Adipose tissue (tissue), 3 donors: ENCODE results near the gene PPAN. TPM values are rescaled to one million over a fixed set of nuclear protein-coding genes. Genes with fewer than 3 reads are reported as not detected.

Source experiments
- H3K27ac ChIP-seq: one replicate; pipeline ENCODE4 v1.5.1; 2013; ENCODE audit warnings: low read depth, low read length
- WGBS, 3 donors: extraction: QIAGEN DNeasy Blood & Tissue Kit; methylation state at CpG; one replicate each; pipeline ENCODE4 v1.1.7; 2013; 5-methylcytosine and 5-hydroxymethylcytosine counted together
- polyA plus RNA-seq, 3 donors: library from polyadenylated mRNA; stranded (reverse); fragments of 200-250 nt; gene quantifications; one replicate each; pipeline ENCODE4 v1.2.3, GENCODE V29; 2013
- donor health status: healthy with polysubstance abuse.
- donor health status: Bipolar disorder and iron deficiency.
- donor health status: healthy.

PPAN gene
- polyA plus RNA-seq, 3 donors: 21.7 to 59.1 (median 37.2) TPM

GRCh38 chr19:10091370-10091687, 14.8 kb upstream of the PPAN start:
- H3K27ac ChIP-seq: no peak overlapping the region
- 93 to 97% (median 97%) methylated on average over 14 to 17 of the region's 17 CpGs for WGBS, 3 donors

GRCh38 chr19:10091895-10092641, 14.1 kb upstream of the PPAN start:
- H3K27ac ChIP-seq: no peak overlapping the region
- WGBS, 3 donors: 70 to 86% (median 83%) methylated on average over 13 of the region's 13 CpGs

- WGBS, 3 donors: 93 to 97% (median 96%) methylated on average over 9 of the region's 9 CpGs
Observed at GRCh38 chr19:10092648-10093294, 13.4 kb upstream of the PPAN start.

GRCh38 chr19:10093295-10094186, 12.6 kb upstream of the PPAN start:
- no peak overlapping the region for H3K27ac ChIP-seq
- WGBS, 3 donors: 90 to 92% (median 91%) methylated on average over 22 of the region's 22 CpGs

More at GRCh38 chr19:10092648-10093294, 13.4 kb upstream of the PPAN start:
- H3K27ac ChIP-seq: no peak overlapping the region

- no peak overlapping the region for H3K27ac ChIP-seq
- 42 to 47% (median 46%) methylated on average over 7 of the region's 7 CpGs for WGBS, 3 donors
Observed at GRCh38 chr19:10095622-10095947, 10.6 kb upstream of the PPAN start.

- WGBS, 3 donors: 2 to 4% (median 2%) methylated on average over 79 to 97 of the region's 97 CpGs
- no peak overlapping the region for H3K27ac ChIP-seq
Observed at GRCh38 chr19:10095948-10096614, 10.1 kb upstream of the PPAN start.

DNA sequence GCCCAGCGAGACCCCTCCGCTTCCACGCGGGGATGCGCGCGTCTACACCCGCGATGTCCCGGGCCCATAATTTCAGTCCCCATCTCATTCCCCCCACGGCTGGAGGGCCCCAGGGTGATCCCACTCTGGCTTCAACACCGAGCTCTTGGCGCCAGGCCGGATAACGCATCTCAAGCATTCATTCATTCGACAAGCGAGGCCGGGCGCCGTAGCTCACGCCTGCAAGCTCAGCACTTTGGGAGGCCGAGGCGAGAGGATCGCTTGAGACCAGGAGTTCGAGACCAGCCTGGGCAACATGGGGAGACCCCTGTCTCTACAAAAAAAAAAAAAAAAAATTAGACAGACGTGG, 9.6 kb upstream of the PPAN start:
- WGBS, 3 donors: 24 to 52% (median 27%) methylated on average over 16 to 26 of the region's 26 CpGs
- H3K27ac ChIP-seq: no peak overlapping the region

DNA sequence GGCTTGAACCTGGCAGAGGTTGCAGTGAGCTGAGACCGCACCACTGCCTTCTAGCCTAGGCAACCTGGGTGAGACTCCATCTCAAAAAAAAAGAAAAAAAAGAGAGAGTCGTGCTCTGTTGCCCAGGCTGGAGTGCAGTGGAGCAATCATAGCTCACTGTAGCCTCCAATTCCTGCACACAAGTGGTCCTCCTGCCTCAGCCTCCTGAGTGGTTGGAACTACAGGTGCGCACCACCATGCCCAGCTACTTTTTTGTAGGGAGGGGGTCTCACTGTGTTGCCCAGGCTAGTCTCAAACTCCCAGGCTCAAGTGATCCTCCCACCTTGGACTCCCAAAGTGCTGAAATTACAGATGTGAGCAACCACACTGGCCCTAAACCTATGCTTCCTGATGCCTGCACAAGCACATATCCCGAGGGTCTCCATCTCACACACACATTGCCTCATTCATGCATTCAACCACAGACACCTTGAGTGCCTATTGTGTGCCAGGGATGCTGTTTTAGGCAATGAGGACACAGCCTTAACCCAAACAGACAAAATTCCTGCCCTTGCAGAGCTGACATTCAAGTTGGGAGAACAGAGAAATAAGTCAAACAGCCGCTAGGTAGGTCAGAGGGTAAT, 5.9 kb upstream of the PPAN start:
- no peak overlapping the region for H3K27ac ChIP-seq
- WGBS, 3 donors: 82 to 90% (median 88%) methylated on average over 5 of the region's 5 CpGs

GRCh38 chr19:10102787-10103236, 3.4 kb upstream of the PPAN start:
- H3K27ac ChIP-seq: no peak overlapping the region

DNA sequence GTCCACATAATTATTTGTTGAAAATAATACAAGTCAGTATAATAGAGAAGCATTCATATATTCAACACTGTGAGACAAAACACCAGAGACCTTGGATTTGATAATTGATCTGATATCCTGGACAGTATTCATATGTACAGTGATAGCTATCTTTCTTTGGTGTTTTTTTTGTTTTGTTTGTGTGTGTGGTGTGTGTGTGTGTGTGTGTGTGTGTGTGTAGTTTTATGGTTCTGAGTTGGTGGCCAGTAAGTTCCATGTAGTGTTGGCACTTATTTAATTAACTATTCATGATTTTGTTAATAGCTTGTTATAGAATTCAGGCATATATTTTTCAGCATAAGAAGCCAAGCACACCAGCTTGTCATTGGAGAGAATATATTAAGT, 2.0 kb upstream of the PPAN start:
- no peak overlapping the region for H3K27ac ChIP-seq

More at GRCh38 chr19:10102787-10103236, 3.4 kb upstream of the PPAN start:
- WGBS, 3 donors: 59 to 83% (median 60%) methylated on average over 7 of the region's 7 CpGs

DNA sequence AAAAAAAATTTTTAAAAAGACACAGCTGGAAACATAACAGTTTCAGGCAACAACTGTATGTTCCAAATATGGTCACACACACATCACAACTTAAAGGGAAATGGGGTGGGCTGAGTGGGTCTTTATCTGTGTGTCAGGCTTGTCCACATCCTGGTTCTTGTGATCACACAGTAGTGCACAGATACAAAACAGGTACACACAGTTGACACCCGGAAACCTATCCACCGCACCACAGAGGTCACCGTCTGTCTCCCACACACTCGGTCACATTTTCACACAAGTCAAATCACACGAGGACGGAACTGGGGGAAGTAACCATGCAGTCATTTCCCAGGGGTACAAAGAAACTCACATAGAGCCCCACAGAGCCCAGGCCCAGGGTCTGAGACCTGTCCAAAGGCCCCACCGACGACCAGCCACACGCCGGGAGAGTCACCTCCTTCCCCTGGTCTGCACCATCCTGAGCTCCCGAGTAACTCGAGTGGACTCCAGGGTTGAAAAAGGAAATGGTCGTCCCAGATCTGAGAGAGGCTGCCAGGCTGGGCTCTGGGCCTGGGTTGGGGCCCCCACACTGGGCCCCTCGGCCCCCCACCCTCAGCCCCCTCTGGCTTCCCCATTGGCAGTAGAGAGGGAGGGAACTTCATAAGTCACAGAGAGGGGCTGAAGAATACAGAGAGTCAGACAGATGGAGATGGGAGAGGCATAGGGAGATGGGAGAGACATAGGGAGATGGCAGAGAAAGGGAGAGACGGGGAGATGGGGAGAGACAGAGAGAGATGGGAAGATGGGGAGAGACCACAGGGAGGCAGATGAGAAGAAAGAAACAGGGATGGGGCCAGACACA, 1.3 kb upstream of the PPAN start:
- no peak overlapping the region for H3K27ac ChIP-seq
- WGBS, 3 donors: 35 to 64% (median 37%) methylated on average over 15 of the region's 15 CpGs

DNA sequence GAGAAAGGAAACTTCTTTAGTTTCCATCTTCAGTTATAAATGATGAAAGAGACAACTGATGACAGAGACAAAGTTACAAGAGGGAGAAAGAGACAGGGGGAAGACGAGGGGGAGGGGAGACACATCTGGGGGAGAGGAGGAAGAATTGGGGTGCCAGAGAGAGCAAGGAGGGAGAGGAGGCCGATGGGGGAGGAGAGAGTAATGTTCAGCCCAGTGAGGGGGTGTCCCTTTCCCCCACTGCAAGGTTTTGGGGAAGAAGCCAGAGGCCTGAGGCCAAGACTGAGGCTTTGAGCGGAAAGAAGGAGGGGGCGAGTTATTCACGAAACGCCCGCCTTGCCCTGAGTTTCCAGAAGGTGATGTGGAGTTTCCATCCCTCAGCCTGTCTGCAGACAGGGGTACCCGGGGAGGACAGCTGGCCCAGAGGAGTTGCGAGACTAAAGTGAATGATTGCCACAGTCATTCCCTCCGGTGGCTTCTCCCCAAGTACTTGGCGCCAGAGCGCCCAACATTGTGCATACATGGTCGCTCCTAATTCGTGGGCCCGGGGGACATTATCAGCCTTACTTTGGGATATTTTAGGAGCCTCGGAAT, 558 bp upstream of the PPAN start:
- no peak overlapping the region for H3K27ac ChIP-seq
- 21 to 36% (median 32%) methylated on average over 16 of the region's 16 CpGs for WGBS, 3 donors

GRCh38 chr19:10107254-10107653, 1.1 kb downstream of the PPAN start:
- 77 to 78% (median 78%) methylated on average over 10 of the region's 10 CpGs for WGBS, 3 donors
- H3K27ac ChIP-seq: no peak overlapping the region

DNA sequence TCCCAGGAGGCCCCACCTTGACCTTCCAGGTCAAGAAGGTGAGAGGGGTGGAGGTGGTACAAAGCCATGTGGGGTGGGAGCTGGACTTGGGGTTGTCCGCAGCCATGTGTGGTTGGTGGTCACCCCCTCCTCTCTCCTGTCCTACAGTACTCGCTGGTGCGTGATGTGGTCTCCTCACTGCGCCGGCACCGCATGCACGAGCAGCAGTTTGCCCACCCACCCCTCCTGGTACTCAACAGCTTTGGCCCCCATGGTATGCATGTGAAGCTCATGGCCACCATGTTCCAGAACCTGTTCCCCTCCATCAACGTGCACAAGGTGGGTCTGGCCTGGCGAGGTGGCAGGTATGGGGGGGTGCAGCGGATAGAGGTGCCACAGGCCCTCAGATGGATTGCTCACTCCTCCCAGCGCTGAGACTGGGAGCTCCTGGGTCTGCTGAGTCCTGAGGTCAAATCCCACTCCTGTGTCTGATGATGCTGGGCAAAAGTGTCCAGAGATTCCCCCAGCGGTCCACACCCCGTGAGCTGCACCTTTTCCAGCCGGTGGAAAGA, 1.7 kb downstream of the PPAN start:
- no peak overlapping the region for H3K27ac ChIP-seq
- whole genome bisulfite sequencing, 3 donors: 93 to 95% (median 94%) methylated on average over 14 of the region's 14 CpGs

DNA sequence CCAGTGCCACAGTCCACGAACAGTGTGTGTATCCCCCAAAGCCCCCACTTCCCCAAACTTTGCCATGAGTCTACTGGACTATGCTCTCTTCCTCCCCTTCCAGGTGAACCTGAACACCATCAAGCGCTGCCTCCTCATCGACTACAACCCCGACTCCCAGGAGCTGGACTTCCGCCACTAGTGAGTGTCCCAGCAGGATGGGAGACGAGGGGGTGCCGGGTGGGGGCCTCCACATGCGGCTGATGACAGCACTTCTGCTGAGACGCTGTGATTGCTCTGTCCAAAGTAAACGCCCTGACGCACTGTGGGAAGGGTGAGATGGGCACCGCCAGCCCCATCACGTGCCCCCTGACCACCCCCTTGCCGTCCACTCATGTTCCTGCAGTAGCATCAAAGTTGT, 3.4 kb downstream of the PPAN start:
- H3K27ac ChIP-seq: no peak overlapping the region
- 89 to 92% (median 92%) methylated on average over 14 of the region's 14 CpGs for WGBS, 3 donors

GRCh38 chr19:10110076-10110971, 4.2 kb downstream of the PPAN start:
- WGBS, 3 donors: 86 to 92% (median 88%) methylated on average over 40 to 44 of the region's 44 CpGs

More at GRCh38 chr19:10110076-10110971, 4.2 kb downstream of the PPAN start:
- no peak overlapping the region for H3K27ac ChIP-seq
